ENCODE measurements around the gene PKDCC. TPM values are rescaled to one million over a fixed set of nuclear protein-coding genes. Genes with fewer than 3 reads are reported as not detected.

The PKDCC gene
- total RNA-seq, 1 experiment from 2014 or later: 3.9 TPM

DNA sequence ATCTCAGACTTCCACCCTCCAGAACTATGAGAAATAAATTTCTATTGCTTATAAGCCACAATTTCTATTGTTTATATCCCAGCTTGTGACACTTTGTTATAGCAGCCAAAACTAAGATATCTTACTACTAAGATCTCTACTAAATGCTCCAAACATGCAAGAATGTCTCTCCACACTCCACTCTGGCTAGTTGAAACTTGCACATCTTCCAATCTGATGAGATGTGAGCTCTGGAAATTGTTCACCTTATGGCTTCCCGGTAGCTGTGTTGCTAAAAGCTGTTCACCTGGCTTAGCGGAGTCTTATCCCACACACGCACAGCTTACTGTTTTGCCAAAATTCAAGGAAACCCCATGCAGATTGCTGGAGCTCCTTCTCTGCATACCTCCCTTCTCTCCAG lies 43.9 kb downstream of the PKDCC start:
- Histone ChIP-seq H3K9me2 (ENCODE audit: insufficient read depth) (no peaks in the 10 kb centered on the region), H3K36me3 (ENCODE audit: low read depth) (no peaks in the 10 kb centered on the region), H3K4me2 (no peak overlapping the region), H3K4me1 (replicated peaks; ENCODE audit: insufficient read depth) (no peaks in the 10 kb centered on the region), H3K27ac (no peak overlapping the region), H2AFZ (no peak overlapping the region), H3K27me3 (ENCODE audit: insufficient read depth, low read depth) (no peaks in the 10 kb centered on the region), H3K79me2 (ENCODE audit: low read depth) (no peaks in the 10 kb centered on the region), H4K20me1 (ENCODE audit: insufficient read depth) (no peaks in the 10 kb centered on the region), H3F3A (ENCODE audit: insufficient read depth, low read depth) (peaks cover 5% of the 10 kb centered on the region; the same call in 1 of the 2 replicates), H3K9me3 (ENCODE audit: insufficient read depth, low read depth) (no peaks in the 10 kb centered on the region), H3K4me3 (no peak overlapping the region)
- DNase-seq: no peak
- TF ChIP-seq, protein P1, sequence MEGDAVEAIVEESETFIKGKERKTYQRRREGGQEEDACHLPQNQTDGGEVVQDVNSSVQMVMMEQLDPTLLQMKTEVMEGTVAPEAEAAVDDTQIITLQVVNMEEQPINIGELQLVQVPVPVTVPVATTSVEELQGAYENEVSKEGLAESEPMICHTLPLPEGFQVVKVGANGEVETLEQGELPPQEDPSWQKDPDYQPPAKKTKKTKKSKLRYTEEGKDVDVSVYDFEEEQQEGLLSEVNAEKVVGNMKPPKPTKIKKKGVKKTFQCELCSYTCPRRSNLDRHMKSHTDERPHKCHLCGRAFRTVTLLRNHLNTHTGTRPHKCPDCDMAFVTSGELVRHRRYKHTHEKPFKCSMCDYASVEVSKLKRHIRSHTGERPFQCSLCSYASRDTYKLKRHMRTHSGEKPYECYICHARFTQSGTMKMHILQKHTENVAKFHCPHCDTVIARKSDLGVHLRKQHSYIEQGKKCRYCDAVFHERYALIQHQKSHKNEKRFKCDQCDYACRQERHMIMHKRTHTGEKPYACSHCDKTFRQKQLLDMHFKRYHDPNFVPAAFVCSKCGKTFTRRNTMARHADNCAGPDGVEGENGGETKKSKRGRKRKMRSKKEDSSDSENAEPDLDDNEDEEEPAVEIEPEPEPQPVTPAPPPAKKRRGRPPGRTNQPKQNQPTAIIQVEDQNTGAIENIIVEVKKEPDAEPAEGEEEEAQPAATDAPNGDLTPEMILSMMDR (conservative IDR thresholded peaks at IDR 0.05): no peak
- TF ChIP-seq EZH2 (IDR thresholded peaks at IDR 0.05; ENCODE audit: low read depth): no peak
- ChIA-PET CTCF (interaction anchor here (0.6 to 0.7 kb wide), 2 partner anchors 148 to 407 kb away, joined by 3 to 8 read pairs; no protein-coding TSS in a partner anchor), POLR2A (ENCODE audit: unreplicated experiment) (no interaction called here)
- BruUV-seq (replicated peaks): no TSS peak
- intact Hi-C loops (cut with micrococcal nuclease; ENCODE audit: unreplicated experiment): loop anchor here (10.0 kb wide), 1 partner anchor 713 kb away; no protein-coding TSS in a partner anchor

GRCh38 chr2:42092084-42092996 lies 44.5 kb downstream of the PKDCC start:
- Histone ChIP-seq H3K9me3 (ENCODE audit: insufficient read depth, low read depth) (no peaks in the 10 kb centered on the region), H3F3A (ENCODE audit: insufficient read depth, low read depth) (peaks cover 1% of the 10 kb centered on the region; the same call in 1 of the 2 replicates), H2AFZ (no peak overlapping the region), H4K20me1 (ENCODE audit: insufficient read depth) (no peaks in the 10 kb centered on the region), H3K4me1 (replicated peaks; ENCODE audit: insufficient read depth) (no peaks in the 10 kb centered on the region), H3K4me2 (no peak overlapping the region), H3K79me2 (ENCODE audit: low read depth) (no peaks in the 10 kb centered on the region), H3K36me3 (ENCODE audit: low read depth) (no peaks in the 10 kb centered on the region), H3K9me2 (ENCODE audit: insufficient read depth) (no peaks in the 10 kb centered on the region), H3K27me3 (ENCODE audit: insufficient read depth, low read depth) (no peaks in the 10 kb centered on the region), H3K27ac (no peak overlapping the region), H3K4me3 (no peak overlapping the region)
- no peak for DNase-seq
- TF ChIP-seq, protein P1 (conservative IDR thresholded peaks at IDR 0.05): no peak
- TF ChIP-seq EZH2 (IDR thresholded peaks at IDR 0.05; ENCODE audit: low read depth): no peak
- ChIA-PET POLR2A (ENCODE audit: unreplicated experiment) (no interaction called here), CTCF (interaction anchor here (0.6 to 0.7 kb wide), 2 partner anchors 147 to 407 kb away, joined by 3 to 8 read pairs; no protein-coding TSS in a partner anchor)
- intact Hi-C loops (cut with micrococcal nuclease; ENCODE audit: unreplicated experiment): loop anchor here (10.0 kb wide), 1 partner anchor 712 kb away; no protein-coding TSS in a partner anchor
- no TSS peak for BruUV-seq (replicated peaks)

DNA sequence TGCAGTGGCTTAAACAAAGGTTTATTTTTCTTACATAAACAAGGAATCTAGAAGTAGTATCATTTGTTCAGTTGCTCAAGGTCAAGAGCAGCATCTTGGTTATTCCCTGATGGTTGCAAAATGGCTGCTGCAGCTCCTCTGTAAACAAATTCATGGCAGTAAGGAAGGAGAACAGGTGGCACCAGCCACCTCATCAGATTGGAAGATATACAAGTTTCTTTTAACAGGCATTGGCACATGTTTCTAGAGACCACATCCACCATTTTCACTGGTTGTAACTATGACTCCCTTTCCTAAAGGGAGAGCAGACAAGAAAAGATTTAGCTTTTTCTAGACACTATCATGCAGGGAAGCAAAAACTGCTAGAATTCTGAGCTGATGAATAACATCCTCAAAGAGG lies 46.3 kb downstream of the PKDCC start:
- Histone ChIP-seq H3K4me2 (no peak overlapping the region), H3K4me3 (no peak overlapping the region), H3K9me3 (ENCODE audit: insufficient read depth, low read depth) (no peaks in the 10 kb centered on the region), H3K9me2 (ENCODE audit: insufficient read depth) (no peaks in the 10 kb centered on the region), H3K27ac (no peak overlapping the region), H3F3A (ENCODE audit: insufficient read depth, low read depth) (no peaks in the 10 kb centered on the region), H3K4me1 (replicated peaks; ENCODE audit: insufficient read depth) (no peaks in the 10 kb centered on the region), H2AFZ (no peak overlapping the region), H3K36me3 (ENCODE audit: low read depth) (no peaks in the 10 kb centered on the region), H4K20me1 (ENCODE audit: insufficient read depth) (no peaks in the 10 kb centered on the region), H3K27me3 (ENCODE audit: insufficient read depth, low read depth) (no peaks in the 10 kb centered on the region), H3K79me2 (ENCODE audit: low read depth) (no peaks in the 10 kb centered on the region)
- intact Hi-C loops (cut with micrococcal nuclease; ENCODE audit: unreplicated experiment): loop anchor here (10.0 kb wide), 1 partner anchor 711 kb away; no protein-coding TSS in a partner anchor
- POLR2A ChIA-PET (ENCODE audit: unreplicated experiment): no interaction called here
- no TSS peak for BruUV-seq (replicated peaks)
- no peak for DNase-seq
- TF ChIP-seq, protein P1 (conservative IDR thresholded peaks at IDR 0.05): no peak
- no peak for TF ChIP-seq EZH2 (IDR thresholded peaks at IDR 0.05; ENCODE audit: low read depth)
- CTCF ChIA-PET: interaction anchor here (0.5 to 0.6 kb wide), 2 partner anchors 26 to 265 kb away, joined by 3 to 6 read pairs; no protein-coding TSS in a partner anchor
